DND-41 (cell line): Measurements from ENCODE around the gene STX17.

Experiments
- EZH2 ChIP-seq: IDR thresholded peaks from 3 replicates; pipeline ENCODE4 v1.6.1; 2012; ENCODE audit warnings: borderline replicate concordance, low read depth, mild to moderate bottlenecking, moderate library complexity, low read length, inconsistent platforms; ENCODE audit not compliant: severe bottlenecking
- TF ChIP-seq, protein P1 (sequence below): IDR thresholded peaks from 2 replicates; pipeline ENCODE4 v1.5.1; 2012; ENCODE audit warnings: borderline replicate concordance, low read length, moderate library complexity, mild to moderate bottlenecking; ENCODE audit not compliant: poor library complexity, severe bottlenecking; ENCODE audit errors: extremely low read depth

DNA sequence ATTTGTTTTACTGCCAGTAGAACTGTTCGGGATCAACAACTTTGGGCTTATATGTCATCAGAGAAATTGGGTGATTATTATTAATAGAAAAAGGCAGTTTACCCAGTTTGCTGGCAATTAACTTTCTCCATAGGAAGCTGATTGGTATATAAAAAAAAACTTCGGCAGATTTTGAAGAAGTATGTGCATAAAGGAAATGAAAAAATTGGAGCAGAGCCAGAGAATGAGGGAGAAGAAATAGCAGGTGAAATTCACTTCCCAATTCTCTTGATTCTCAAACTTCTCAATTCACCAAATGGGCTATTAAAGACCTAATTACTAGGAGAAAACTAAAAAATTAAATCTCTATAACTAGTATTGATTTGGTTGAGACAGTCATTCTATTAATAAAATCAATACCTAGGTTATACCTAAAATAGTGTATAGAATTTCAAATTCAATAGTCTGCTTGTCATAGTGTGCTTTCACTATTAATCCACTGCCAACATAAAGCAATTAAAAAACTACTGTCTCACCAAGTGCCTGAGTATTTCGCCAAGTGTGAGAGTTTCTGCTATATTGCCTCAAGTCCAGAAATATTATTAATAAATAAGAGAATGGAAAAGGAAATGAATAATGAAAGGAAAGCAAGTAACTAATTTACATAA, 47.5 kb downstream of the STX17 start:
- TF ChIP-seq, protein P1, sequence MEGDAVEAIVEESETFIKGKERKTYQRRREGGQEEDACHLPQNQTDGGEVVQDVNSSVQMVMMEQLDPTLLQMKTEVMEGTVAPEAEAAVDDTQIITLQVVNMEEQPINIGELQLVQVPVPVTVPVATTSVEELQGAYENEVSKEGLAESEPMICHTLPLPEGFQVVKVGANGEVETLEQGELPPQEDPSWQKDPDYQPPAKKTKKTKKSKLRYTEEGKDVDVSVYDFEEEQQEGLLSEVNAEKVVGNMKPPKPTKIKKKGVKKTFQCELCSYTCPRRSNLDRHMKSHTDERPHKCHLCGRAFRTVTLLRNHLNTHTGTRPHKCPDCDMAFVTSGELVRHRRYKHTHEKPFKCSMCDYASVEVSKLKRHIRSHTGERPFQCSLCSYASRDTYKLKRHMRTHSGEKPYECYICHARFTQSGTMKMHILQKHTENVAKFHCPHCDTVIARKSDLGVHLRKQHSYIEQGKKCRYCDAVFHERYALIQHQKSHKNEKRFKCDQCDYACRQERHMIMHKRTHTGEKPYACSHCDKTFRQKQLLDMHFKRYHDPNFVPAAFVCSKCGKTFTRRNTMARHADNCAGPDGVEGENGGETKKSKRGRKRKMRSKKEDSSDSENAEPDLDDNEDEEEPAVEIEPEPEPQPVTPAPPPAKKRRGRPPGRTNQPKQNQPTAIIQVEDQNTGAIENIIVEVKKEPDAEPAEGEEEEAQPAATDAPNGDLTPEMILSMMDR = no peak
- no peak for TF ChIP-seq EZH2
